Smooth muscle cell (in vitro differentiated cells): Measurements from ENCODE around the gene SNRPD3. TPM values are rescaled to one million over a fixed set of nuclear protein-coding genes. Genes with fewer than 3 reads are reported as not detected.

Experiments
- DNase-seq: peaks from one replicate; lab custom pipeline; 2025; ENCODE audit not compliant: unreplicated experiment; lab: John Stamatoyannopoulos, UW
- H2AFZ ChIP-seq: fragments of 200-600 bp; sonication (generic); 2 replicates; pipeline ENCODE4 v1.6.0; 2016; ENCODE audit warnings: antibody characterized with exemption, low read depth, mild to moderate bottlenecking
- H3F3A ChIP-seq: fragments of 200-600 bp; sonication (generic); 2 replicates; pipeline ENCODE4 v1.6.0; 2017; ENCODE audit warnings: antibody characterized with exemption, low read depth
- H3K27ac ChIP-seq: fragments of 200-600 bp; sonication (generic); 2 replicates; pipeline ENCODE4 v1.5.1; 2016; ENCODE audit warnings: low read depth, mild to moderate bottlenecking
- H3K27me3 ChIP-seq: fragments of 200-600 bp; sonication (generic); 2 replicates; pipeline ENCODE4 v1.6.1; 2016; ENCODE audit warnings: low read depth, mild to moderate bottlenecking
- H3K36me3 ChIP-seq: fragments of 200-600 bp; sonication (generic); 2 replicates; pipeline ENCODE4 v1.5.1; 2016; ENCODE audit warnings: low read depth
- H3K4me1 ChIP-seq: fragments of 200-600 bp; sonication (generic); 2 replicates; pipeline ENCODE4 v1.5.1; 2016; ENCODE audit warnings: low read depth
- H3K4me2 ChIP-seq: fragments of 200-600 bp; sonication (generic); 2 replicates; pipeline ENCODE4 v1.6.0; 2016; ENCODE audit warnings: mild to moderate bottlenecking
- H3K4me3 ChIP-seq: fragments of 200-600 bp; sonication (generic); 2 replicates; pipeline ENCODE4 v1.5.1; 2016; ENCODE audit warnings: mild to moderate bottlenecking
- H3K79me2 ChIP-seq: fragments of 200-600 bp; sonication (generic); 2 replicates; pipeline ENCODE4 v1.6.0; 2016; ENCODE audit warnings: low read depth, mild to moderate bottlenecking
- H3K9ac ChIP-seq: fragments of 200-600 bp; sonication (generic); 2 replicates; pipeline ENCODE4 v1.6.0; 2016; ENCODE audit warnings: low read depth
- H3K9me3 ChIP-seq: fragments of 200-600 bp; sonication (generic); replicated peaks from 2 replicates; pipeline ENCODE4 v1.5.1; 2016; ENCODE audit warnings: low read depth
- H4K20me1 ChIP-seq: fragments of 200-600 bp; sonication (generic); 2 replicates; pipeline ENCODE4 v1.6.0; 2016; ENCODE audit warnings: low read depth
- CTCF ChIP-seq: fragments of 200-600 bp; sonication (generic); IDR thresholded peaks from 2 replicates; pipeline ENCODE4 v1.5.1; 2017; ENCODE audit warnings: borderline replicate concordance, mild to moderate bottlenecking, antibody characterized with exemption; ENCODE audit not compliant: insufficient read depth, poor library complexity, severe bottlenecking
- WGBS: methylation state at CpG from one replicate; pipeline ENCODE4 v1.1.7; 2016; ENCODE audit warnings: low lambda C conversion rate; 5-methylcytosine and 5-hydroxymethylcytosine counted together
- polyA plus RNA-seq: library from polyadenylated mRNA; unstranded; fragments of >200 nt; fragmentation: Nextera tagmentation; extraction: Ambion mirVana; gene quantifications from 2 replicates; pipeline ENCODE4 v1.2.1, GENCODE V29; 2016
- total RNA-seq: library from RNA; depleted of rRNA; stranded (reverse); fragments of >200 nt; gene quantifications from 2 replicates; pipeline ENCODE4 v1.2.3, GENCODE V29; 2014

SNRPD3 gene
- total RNA-seq (114 and 198 TPM in 2 replicates), polyA plus RNA-seq (92.3 and 97.6 TPM in 2 replicates)

- Histone ChIP-seq H3K9ac (peak within 1 kb of the TSS; percentile 93), H3K27ac (peak within 1 kb of the TSS; percentile 83), H3K4me3 (peak within 1 kb of the TSS; percentile 85), H4K20me1 (peaks cover 69% of the 10 kb centered on the region), H3F3A (no peaks in the 10 kb centered on the region), H3K36me3 (no peaks in the 10 kb centered on the region), H3K27me3 (no peaks in the 10 kb centered on the region), H3K79me2 (peaks cover 84% of the 10 kb centered on the region), H3K4me1 (peaks cover 17% of the 10 kb centered on the region), H3K9me3 (no peaks in the 10 kb centered on the region), H3K4me2 (peak within 1 kb of the TSS; percentile 91), H2AFZ (peak within 1 kb of the TSS; percentile 95)
- DNase-seq: peak; percentile 99
- no peak for TF ChIP-seq CTCF
- 1% methylated on average over 55 of the region's 59 CpGs for WGBS
Measured at GRCh38 chr22:24555165-24556039, at the start of gene SNRPD3. SNRPD3 (plus strand) TSS chr22:24555999; CDS start chr22:24557675, 1,676 bp downstream.

- Histone ChIP-seq H3F3A (no peaks in the 10 kb centered on the region), H3K9ac (no peak overlapping the region), H3K4me2 (peak overlapping the region; percentile 12), H4K20me1 (no peaks in the 10 kb centered on the region), H3K4me3 (no peak overlapping the region), H3K36me3 (no peaks in the 10 kb centered on the region), H3K9me3 (no peaks in the 10 kb centered on the region), H3K27me3 (peaks cover 8% of the 10 kb centered on the region), H3K4me1 (peaks cover 13% of the 10 kb centered on the region), H3K27ac (no peak overlapping the region), H3K79me2 (no peaks in the 10 kb centered on the region), H2AFZ (no peak overlapping the region)
- no peak for TF ChIP-seq CTCF
- DNase-seq: no peak
- 43% methylated on average over 6 of the region's 6 CpGs for WGBS
Measured at GRCh38 chr22:24506802-24507438, 48.9 kb upstream of the SNRPD3 start.

GRCh38 chr22:24507716-24508115 is 48.1 kb upstream of the SNRPD3 start:
- no peak for TF ChIP-seq CTCF

More at GRCh38 chr22:24507716-24508115, 48.1 kb upstream of the SNRPD3 start:
- Histone ChIP-seq H3K4me2 (peak overlapping the region; percentile 12), H4K20me1 (no peaks in the 10 kb centered on the region), H3F3A (no peaks in the 10 kb centered on the region), H3K27me3 (peaks cover 8% of the 10 kb centered on the region), H3K9me3 (no peaks in the 10 kb centered on the region), H3K9ac (no peak overlapping the region), H3K36me3 (no peaks in the 10 kb centered on the region), H2AFZ (no peak overlapping the region), H3K79me2 (no peaks in the 10 kb centered on the region), H3K4me3 (no peak overlapping the region), H3K27ac (no peak overlapping the region), H3K4me1 (peaks cover 13% of the 10 kb centered on the region)
- WGBS: 36% methylated on average over 7 of the region's 7 CpGs
- DNase-seq: no peak
